Smooth muscle cell (in vitro differentiated cells): Measurements from ENCODE around the gene OR10A6. TPM values are rescaled to one million over a fixed set of nuclear protein-coding genes. Genes with fewer than 3 reads are reported as not detected.

ENCODE experiments used
- DNase-seq: peaks from one replicate; lab custom pipeline; 2025; ENCODE audit not compliant: unreplicated experiment; lab: John Stamatoyannopoulos, UW
- H2AFZ ChIP-seq: fragments of 200-600 bp; sonication (generic); 2 replicates; pipeline ENCODE4 v1.6.0; 2016; ENCODE audit warnings: antibody characterized with exemption, low read depth, mild to moderate bottlenecking
- H3F3A ChIP-seq: fragments of 200-600 bp; sonication (generic); 2 replicates; pipeline ENCODE4 v1.6.0; 2017; ENCODE audit warnings: antibody characterized with exemption, low read depth
- H3K27ac ChIP-seq: fragments of 200-600 bp; sonication (generic); 2 replicates; pipeline ENCODE4 v1.5.1; 2016; ENCODE audit warnings: low read depth, mild to moderate bottlenecking
- H3K27me3 ChIP-seq: fragments of 200-600 bp; sonication (generic); 2 replicates; pipeline ENCODE4 v1.6.1; 2016; ENCODE audit warnings: low read depth, mild to moderate bottlenecking
- H3K36me3 ChIP-seq: fragments of 200-600 bp; sonication (generic); 2 replicates; pipeline ENCODE4 v1.5.1; 2016; ENCODE audit warnings: low read depth
- H3K4me1 ChIP-seq: fragments of 200-600 bp; sonication (generic); 2 replicates; pipeline ENCODE4 v1.5.1; 2016; ENCODE audit warnings: low read depth
- H3K4me2 ChIP-seq: fragments of 200-600 bp; sonication (generic); 2 replicates; pipeline ENCODE4 v1.6.0; 2016; ENCODE audit warnings: mild to moderate bottlenecking
- H3K4me3 ChIP-seq: fragments of 200-600 bp; sonication (generic); 2 replicates; pipeline ENCODE4 v1.5.1; 2016; ENCODE audit warnings: mild to moderate bottlenecking
- H3K79me2 ChIP-seq: fragments of 200-600 bp; sonication (generic); 2 replicates; pipeline ENCODE4 v1.6.0; 2016; ENCODE audit warnings: low read depth, mild to moderate bottlenecking
- H3K9ac ChIP-seq: fragments of 200-600 bp; sonication (generic); 2 replicates; pipeline ENCODE4 v1.6.0; 2016; ENCODE audit warnings: low read depth
- H3K9me3 ChIP-seq: fragments of 200-600 bp; sonication (generic); replicated peaks from 2 replicates; pipeline ENCODE4 v1.5.1; 2016; ENCODE audit warnings: low read depth
- H4K20me1 ChIP-seq: fragments of 200-600 bp; sonication (generic); 2 replicates; pipeline ENCODE4 v1.6.0; 2016; ENCODE audit warnings: low read depth
- CTCF ChIP-seq: fragments of 200-600 bp; sonication (generic); IDR thresholded peaks from 2 replicates; pipeline ENCODE4 v1.5.1; 2017; ENCODE audit warnings: borderline replicate concordance, mild to moderate bottlenecking, antibody characterized with exemption; ENCODE audit not compliant: insufficient read depth, poor library complexity, severe bottlenecking
- WGBS: methylation state at CpG from one replicate; pipeline ENCODE4 v1.1.7; 2016; ENCODE audit warnings: low lambda C conversion rate; 5-methylcytosine and 5-hydroxymethylcytosine counted together
- polyA plus RNA-seq: library from polyadenylated mRNA; unstranded; fragments of >200 nt; fragmentation: Nextera tagmentation; extraction: Ambion mirVana; gene quantifications from 2 replicates; pipeline ENCODE4 v1.2.1, GENCODE V29; 2016
- total RNA-seq: library from RNA; depleted of rRNA; stranded (reverse); fragments of >200 nt; gene quantifications from 2 replicates; pipeline ENCODE4 v1.2.3, GENCODE V29; 2014

Gene OR10A6
- total and polyA plus RNA-seq, 2 experiments from 2014 or later, result 0.31 TPM; not detected in 1

- no peak for DNase-seq
- Histone ChIP-seq H3K9ac (no peak overlapping the region), H3F3A (no peaks in the 10 kb centered on the region), H3K36me3 (no peaks in the 10 kb centered on the region), H3K4me3 (no peak overlapping the region), H3K79me2 (no peaks in the 10 kb centered on the region), H3K27ac (no peak overlapping the region), H3K27me3 (no peaks in the 10 kb centered on the region), H2AFZ (no peak overlapping the region), H3K4me1 (no peaks in the 10 kb centered on the region), H3K4me2 (no peak overlapping the region), H4K20me1 (no peaks in the 10 kb centered on the region), H3K9me3 (no peaks in the 10 kb centered on the region)
- WGBS, result 89% methylated on average over 1 of the region's 1 CpG
- no peak for TF ChIP-seq CTCF
Observed at GRCh38 chr11:7955191-7955590, 24.1 kb upstream of the OR10A6 start.

GRCh38 chr11:7949934-7950333 is 18.9 kb upstream of the OR10A6 start:
- H3K27ac ChIP-seq, result no peak overlapping the region
- H3K4me3 ChIP-seq, result no peak overlapping the region
- WGBS, result 94% methylated on average over 1 of the region's 1 CpG
- no peaks in the 10 kb centered on the region for H3K9me3 ChIP-seq
- H3K27me3 ChIP-seq, result no peaks in the 10 kb centered on the region
- H3K4me1 ChIP-seq, result no peaks in the 10 kb centered on the region
- H3K79me2 ChIP-seq, result no peaks in the 10 kb centered on the region
- no peak for DNase-seq
- no peak overlapping the region for H2AFZ ChIP-seq
- no peak overlapping the region for H3K9ac ChIP-seq
- H3K4me2 ChIP-seq, result no peak overlapping the region
- H3K36me3 ChIP-seq, result no peaks in the 10 kb centered on the region
- no peaks in the 10 kb centered on the region for H3F3A ChIP-seq
- no peaks in the 10 kb centered on the region for H4K20me1 ChIP-seq
- no peak for TF ChIP-seq CTCF

GRCh38 chr11:7944123-7944522 is 13.1 kb upstream of the OR10A6 start:
- H3K4me2 ChIP-seq, result no peak overlapping the region
- H3K36me3 ChIP-seq, result no peaks in the 10 kb centered on the region
- H3K4me1 ChIP-seq, result no peaks in the 10 kb centered on the region
- no peak overlapping the region for H3K4me3 ChIP-seq
- H3K79me2 ChIP-seq, result no peaks in the 10 kb centered on the region
- H3K9ac ChIP-seq, result no peak overlapping the region
- WGBS, result 85% methylated on average over 2 of the region's 2 CpGs
- no peak for DNase-seq
- H3K9me3 ChIP-seq, result peaks cover 3% of the 10 kb centered on the region
- TF ChIP-seq CTCF, result no peak
- H3K27ac ChIP-seq, result no peak overlapping the region
- no peaks in the 10 kb centered on the region for H3F3A ChIP-seq
- H3K27me3 ChIP-seq, result no peaks in the 10 kb centered on the region
- no peaks in the 10 kb centered on the region for H4K20me1 ChIP-seq
- H2AFZ ChIP-seq, result no peak overlapping the region

GRCh38 chr11:7941608-7942007 is 10.5 kb upstream of the OR10A6 start, which contains the start of gene OR10A3:
TSS of gene OR10A3 (minus strand) at chr11:7941708. CDS start at chr11:7939520, 2,188 bp downstream.
- Histone ChIP-seq H3K4me3 (no peak within 1 kb of the TSS), H3K9ac (no peak within 1 kb of the TSS), H3K4me1 (no peaks in the 10 kb centered on the region), H4K20me1 (no peaks in the 10 kb centered on the region), H3K9me3 (peaks cover 3% of the 10 kb centered on the region), H3K27me3 (no peaks in the 10 kb centered on the region), H3K4me2 (no peak within 1 kb of the TSS), H2AFZ (no peak within 1 kb of the TSS), H3K27ac (no peak within 1 kb of the TSS), H3K79me2 (no peaks in the 10 kb centered on the region), H3K36me3 (no peaks in the 10 kb centered on the region), H3F3A (no peaks in the 10 kb centered on the region)
- WGBS, result 93% methylated on average over 2 of the region's 2 CpGs
- TF ChIP-seq CTCF, result no peak
- DNase-seq, result no peak
